ENCODE measurements around the gene ATP5PD.
"Not testable (repeated sequence)": the region's sequence is repeated elsewhere in the genome, so short reads cannot be mapped to it uniquely, and the experiment has no call there.

ATP5PD gene

DNA sequence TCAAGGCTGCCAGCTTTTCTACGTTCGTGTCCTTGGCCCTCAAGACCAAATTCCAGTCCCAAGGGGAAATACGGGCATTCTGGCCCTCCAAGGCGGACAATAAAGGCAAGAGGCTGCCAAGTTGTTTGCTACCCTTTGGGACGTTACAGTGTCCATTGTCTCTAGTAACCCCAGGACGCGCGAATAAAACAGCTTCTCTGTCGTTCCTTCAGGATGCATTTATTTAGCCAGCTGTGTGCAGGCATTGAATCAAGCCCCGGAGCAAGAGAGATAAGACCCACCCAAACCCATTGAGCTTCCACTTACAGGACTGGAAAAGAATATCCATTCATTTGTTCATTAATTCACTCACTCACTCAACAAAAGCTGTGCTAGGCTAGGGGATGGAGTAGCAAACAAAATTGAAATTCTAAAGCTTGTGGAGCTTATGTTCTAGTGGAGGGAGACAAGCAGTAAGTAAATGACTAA, 33.6 kb downstream of the ATP5PD start:
- no peak for DNase-seq

GRCh38 chr17:75012346-75013091, 34.2 kb downstream of the ATP5PD start, which contains the start of gene MRPL58:
MRPL58 (plus strand) TSS chr17:75012670; CDS start chr17:75012687, 17 bp downstream.
- peak; percentile 75 for DNase-seq

DNA sequence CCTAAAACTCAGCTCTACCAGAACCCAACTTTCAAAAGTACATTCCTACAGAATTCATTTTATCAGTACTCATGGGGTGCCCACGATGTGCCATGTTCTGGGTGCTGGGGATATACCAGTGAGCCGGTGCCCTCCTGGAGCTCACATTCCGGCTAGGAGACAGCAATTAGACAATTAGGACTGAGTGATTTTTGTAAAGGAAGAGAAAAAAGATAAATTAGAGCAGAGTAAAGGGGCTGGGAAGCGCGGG, 34.7 kb downstream of the ATP5PD start:
- DNase-seq = no peak

DNA sequence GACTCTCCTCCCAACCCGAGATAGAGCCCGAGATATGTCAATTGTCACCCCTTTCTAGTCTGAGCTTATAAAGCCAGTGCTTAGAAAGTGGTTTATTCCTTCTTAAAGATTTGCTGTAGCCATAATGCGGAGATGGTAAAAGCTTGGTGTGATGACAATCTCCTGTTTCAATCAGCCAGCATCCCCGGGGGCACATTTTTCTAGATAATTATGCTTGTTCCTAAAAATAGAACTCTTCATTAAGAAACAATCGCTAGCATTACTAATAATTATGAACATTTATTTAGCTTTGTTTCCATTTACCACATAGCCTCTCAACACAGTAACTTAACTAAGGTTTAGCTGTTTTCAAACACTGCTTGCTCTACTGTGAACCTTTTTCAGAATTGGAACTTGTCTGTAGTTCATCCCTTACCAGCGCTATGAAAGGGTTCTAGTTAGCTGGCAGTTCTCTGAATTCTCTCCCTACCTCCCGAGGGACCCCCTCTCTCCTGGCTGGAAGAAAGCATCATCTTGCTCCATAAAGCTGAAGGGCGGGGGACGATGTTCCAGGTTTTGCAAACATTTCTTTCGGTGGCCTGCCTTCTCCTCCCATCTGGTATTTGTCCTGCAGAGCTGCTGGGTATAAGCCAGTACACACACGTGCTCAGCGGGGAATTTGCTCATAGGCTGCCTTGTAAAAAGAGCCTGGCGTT, 35.2 kb downstream of the ATP5PD start:
- no peak for DNase-seq

GRCh38 chr17:75010683-75011400, 35.9 kb downstream of the ATP5PD start:
- no peak for DNase-seq

DNA sequence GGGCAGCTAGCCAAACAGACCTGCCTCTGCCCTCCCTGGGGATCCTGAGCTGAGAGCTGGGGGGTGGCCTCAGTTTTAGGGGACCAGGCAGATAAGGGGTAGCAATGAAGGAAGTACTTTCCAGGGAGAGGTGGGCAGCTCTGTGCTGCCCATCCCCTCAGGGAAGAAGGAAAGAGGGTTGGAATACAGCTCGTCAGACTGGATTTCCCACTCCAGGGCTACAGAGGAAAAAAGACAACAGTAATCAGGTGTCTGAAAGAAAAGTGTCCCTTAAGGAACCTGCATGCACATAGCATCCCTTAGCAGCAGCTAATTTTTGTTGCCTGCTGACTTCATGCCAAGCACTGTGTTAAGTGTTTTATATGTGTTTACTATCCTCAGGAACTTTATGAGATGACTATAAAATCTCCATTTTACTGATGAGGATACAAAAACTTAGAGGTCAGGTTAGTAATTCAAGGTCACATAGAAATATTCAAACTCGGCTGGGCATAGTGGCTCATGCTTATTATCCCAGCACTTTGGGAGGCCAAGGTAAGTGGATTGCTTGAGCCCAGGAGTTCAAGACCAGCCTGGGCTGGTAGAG, 37.5 kb downstream of the ATP5PD start:
- no peak for DNase-seq

- DNase-seq = no peak
Observed at GRCh38 chr17:75008373-75008772, 38.4 kb downstream of the ATP5PD start.

DNA sequence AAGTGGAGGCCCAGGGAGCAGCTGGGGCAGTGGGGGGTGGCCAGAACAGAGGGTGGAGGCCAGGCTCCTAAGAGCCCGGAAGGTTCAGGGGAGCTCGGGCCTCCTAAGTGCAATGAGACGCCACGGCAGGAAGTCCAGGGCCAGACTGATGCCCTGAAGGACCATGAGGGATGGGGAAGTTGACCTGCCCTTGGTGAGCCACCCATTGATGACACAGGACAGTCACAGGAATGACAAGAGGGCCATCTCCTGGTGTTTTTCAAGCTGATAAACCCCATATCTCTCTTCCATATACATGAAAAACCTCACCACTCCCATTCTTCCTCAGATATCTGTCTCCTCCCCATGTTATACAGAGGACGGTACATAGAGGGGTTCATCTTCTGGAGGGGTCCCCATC, 40.1 kb downstream of the ATP5PD start:
- no peak for DNase-seq

DNA sequence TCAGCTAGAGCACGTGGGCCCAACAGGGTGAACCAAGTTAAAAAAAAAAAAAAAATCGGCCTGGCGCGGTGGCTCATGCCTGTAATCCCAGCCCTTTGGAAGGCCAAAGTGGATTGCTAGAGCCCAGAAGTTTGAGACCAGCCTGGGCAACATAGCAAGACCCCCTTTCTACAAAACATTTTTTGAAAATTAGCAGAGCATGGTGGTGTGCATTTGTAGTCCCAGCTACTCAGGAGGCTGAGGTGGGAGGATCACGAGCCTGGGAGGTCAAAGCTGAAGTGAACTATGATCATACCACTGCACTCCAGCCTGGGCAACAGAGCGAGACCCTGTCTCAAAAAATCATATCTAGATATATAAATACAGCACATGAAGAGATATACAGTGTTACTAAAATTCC, 40.7 kb downstream of the ATP5PD start:
- DNase-seq = not testable (repeated sequence)

- DNase-seq = no peak
Observed at GRCh38 chr17:75005291-75005690, 41.5 kb downstream of the ATP5PD start.

DNA sequence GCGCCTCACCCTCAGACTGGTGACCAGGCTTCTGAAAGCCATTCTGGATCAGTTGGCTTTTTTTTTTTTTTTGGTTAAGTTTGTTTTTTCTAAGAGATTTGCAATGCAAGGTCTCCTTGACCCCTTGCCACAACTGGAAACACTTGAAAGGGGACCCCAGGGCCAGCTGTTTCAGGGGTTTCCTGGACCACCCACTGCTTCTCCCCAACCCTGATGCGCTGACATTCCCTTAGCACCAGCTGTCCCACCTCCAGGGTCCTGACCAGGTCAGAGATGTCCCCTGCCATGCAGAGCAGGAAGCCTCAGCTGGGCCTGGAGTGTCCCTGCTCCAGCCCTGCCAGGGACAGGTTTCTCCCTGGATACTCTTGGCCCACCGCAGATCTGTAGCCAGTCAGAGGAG, 42.4 kb downstream of the ATP5PD start:
- no peak for DNase-seq

- no peak for DNase-seq
Observed at GRCh38 chr17:75003957-75004355, 42.8 kb downstream of the ATP5PD start.

- DNase-seq = no peak
Observed at GRCh38 chr17:75003070-75003956, 43.5 kb downstream of the ATP5PD start.

- DNase-seq = no peak
Observed at GRCh38 chr17:75001915-75002843, 44.6 kb downstream of the ATP5PD start.

DNA sequence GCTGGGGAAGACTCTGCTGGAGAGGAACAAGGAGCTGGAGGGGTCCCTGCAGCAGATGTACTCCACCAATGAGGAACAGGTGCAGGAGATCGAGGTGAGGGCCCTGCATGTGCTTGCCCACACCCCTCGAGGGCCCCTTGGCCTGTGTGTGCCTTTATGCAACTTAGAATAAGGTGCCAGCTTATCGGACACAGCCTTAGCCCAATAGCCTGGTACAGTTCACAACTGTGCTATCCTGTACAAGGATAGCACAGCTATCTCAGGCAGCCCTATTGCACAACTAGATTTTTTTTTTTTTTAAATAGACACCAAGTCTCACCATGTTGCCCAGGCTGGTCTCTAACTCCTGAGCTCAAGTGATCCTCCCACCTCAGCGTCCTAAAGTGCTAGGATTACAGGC, 47.2 kb downstream of the ATP5PD start:
- DNase-seq = no peak

DNA sequence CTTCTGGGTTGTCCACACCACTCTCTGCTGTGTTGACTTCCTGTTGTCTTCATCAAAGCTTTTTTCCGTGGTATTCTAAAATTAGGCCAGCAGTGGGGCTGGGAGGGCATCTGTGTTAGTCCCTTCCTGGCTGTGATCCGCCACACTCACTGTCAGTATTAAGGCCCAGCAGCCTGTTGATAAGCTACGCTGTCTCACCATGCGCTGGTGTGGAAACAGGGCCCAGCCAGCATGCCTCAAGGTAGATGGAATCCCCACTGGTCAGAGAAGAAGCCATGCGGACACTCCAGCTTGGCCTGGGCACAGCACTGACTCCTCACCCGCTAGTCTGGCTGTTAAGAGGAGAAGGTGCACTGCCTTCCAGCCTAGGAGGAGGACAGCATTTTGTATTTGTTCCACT, 48.0 kb downstream of the ATP5PD start:
- no peak for DNase-seq

DNA sequence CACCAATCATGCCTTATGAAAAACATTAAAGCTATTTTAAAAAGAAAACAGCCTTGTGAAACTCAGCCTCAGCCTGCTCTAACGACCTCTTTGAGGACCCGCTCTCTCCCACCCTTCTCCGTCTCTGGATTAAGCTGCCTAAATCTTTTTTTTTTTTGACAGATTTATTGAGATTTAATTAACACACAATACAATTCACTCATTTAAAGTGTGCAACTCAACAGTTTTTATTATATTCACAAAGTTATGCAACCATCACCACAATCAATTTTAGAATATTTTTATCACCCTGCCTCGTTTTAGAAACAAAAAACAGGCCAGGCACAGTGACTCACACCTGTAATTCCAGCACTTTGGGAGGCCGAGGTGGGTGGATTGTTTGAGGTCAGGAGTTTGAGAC, 50.9 kb downstream of the ATP5PD start:
- no peak for DNase-seq

DNA sequence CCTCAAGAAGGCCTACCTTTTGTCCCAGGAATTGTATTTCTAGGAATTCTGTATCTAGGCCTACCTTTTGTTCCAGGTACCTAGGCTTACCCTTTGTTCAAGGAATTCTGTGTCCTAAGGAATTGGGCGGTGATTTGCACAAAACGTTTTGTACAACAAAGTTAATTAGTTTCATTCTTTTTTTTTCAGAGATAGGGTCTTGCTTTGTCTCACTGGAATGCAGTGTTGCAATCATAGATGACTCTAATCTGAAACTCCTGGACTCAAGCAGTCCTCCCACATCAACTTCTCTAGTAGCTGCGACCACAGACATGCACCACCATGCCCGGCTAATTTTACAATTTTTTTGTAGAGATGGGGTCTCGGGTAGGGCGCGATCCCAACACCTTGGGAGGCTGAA, 52.3 kb downstream of the ATP5PD start:
- DNase-seq = no peak

- no peak for DNase-seq
Observed at GRCh38 chr17:74992223-74992622, 54.5 kb downstream of the ATP5PD start.

DNA sequence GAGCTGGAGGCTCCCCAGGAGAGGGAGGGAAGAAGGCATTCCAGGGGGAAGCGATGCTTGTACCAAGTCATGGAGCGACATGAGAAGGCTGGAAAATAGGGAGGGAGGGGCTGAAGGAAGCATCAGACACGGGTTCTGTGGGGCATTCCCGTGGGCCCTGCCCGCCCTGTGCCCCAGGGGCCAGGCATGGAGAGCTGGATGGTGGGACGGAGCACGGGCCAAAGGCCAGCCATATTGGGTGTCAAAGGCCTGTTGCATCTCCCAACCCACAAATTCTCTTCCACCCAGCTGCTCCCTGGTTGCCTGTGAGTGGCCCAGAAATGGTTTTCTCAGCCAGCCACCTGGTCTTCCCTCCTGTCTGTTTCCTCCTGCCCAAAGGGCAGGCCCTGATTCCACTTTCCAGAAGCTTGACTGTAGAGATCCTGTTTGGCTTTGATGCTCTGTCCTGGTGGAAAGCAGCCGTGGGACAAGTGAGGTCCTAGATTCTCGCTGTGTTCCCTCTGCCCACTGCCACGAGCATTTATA, 56.1 kb downstream of the ATP5PD start:
- no peak for DNase-seq
